Astrocyte of the cerebellum (primary cell): ENCODE results near the gene KMT2E.

Source experiments
- DNase-seq: peaks from one replicate; pipeline ENCODE4 v3.0.0-alpha.2; 2011; ENCODE audit warnings: low read depth
- H3K4me3 ChIP-seq: 2 replicates; pipeline ENCODE4 v1.5.1; 2011; ENCODE audit warnings: mild to moderate bottlenecking, low read depth, low read length, moderate library complexity
- CTCF ChIP-seq: IDR thresholded peaks from 2 replicates; pipeline ENCODE4 v1.5.1; 2012; ENCODE audit warnings: low read length, low read depth, moderate library complexity, mild to moderate bottlenecking; ENCODE audit errors: missing control alignments
- in situ Hi-C: cut with HindIII; loops from 2 replicates; pipeline ENCODE4 v1.10.0; 2017; ENCODE audit warnings: low sequenced_read_pairs

The KMT2E gene

GRCh38 chr7:104978460-104978859 is 35.5 kb upstream of the KMT2E start:
- H3K4me3 ChIP-seq: no peak overlapping the region
- no peak for DNase-seq
- in situ Hi-C loops: loop anchor here (5.0 kb wide), 1 partner anchor 39 kb away; no protein-coding TSS in a partner anchor
- TF ChIP-seq CTCF: no peak

GRCh38 chr7:104979167-104979841 is 34.7 kb upstream of the KMT2E start:
- H3K4me3 ChIP-seq: no peak overlapping the region
- peak; percentile 75 for DNase-seq
- TF ChIP-seq CTCF: no peak
- in situ Hi-C loops: loop anchor here (5.0 kb wide), 1 partner anchor 38 kb away; no protein-coding TSS in a partner anchor

GRCh38 chr7:104980440-104980839 is 33.6 kb upstream of the KMT2E start:
- no peak for TF ChIP-seq CTCF
- no peak for DNase-seq
- no peak overlapping the region for H3K4me3 ChIP-seq
- in situ Hi-C loops: loop anchor here (5.0 kb wide), 1 partner anchor 33 kb away; no protein-coding TSS in a partner anchor

GRCh38 chr7:104980841-104981671 is 32.9 kb upstream of the KMT2E start:
- DNase-seq: no peak
- H3K4me3 ChIP-seq: no peak overlapping the region
- in situ Hi-C loops: loop anchor here (5.0 kb wide), 1 partner anchor 34 kb away; no protein-coding TSS in a partner anchor
- TF ChIP-seq CTCF: peak; percentile 43

- DNase-seq: no peak
- in situ Hi-C loops: loop anchor here (5.0 kb wide), 1 partner anchor 34 kb away; no protein-coding TSS in a partner anchor
- no peak for TF ChIP-seq CTCF
- H3K4me3 ChIP-seq: no peak overlapping the region
Observed at GRCh38 chr7:104981672-104982037, 32.4 kb upstream of the KMT2E start.

- in situ Hi-C loops: loop anchor here (5.0 kb wide), 1 partner anchor 35 kb away; no protein-coding TSS in a partner anchor
- DNase-seq: no peak
- no peak for TF ChIP-seq CTCF
- no peak overlapping the region for H3K4me3 ChIP-seq
Observed at GRCh38 chr7:104982308-104983075, 31.5 kb upstream of the KMT2E start.
